GM19025 (cell line): ENCODE measurements around the gene SSH3.
"Not testable (repeated sequence)": the region's sequence is repeated elsewhere in the genome, so short reads cannot be mapped to it uniquely, and the experiment has no call there.

ENCODE experiments used
- ATAC-seq: cut with Tn5 transposase; IDR thresholded peaks from one replicate; pipeline ENCODE4 v1.9.1; 2021; ENCODE audit warnings: mild to moderate bottlenecking, low read depth, moderate library complexity; ENCODE audit not compliant: unreplicated experiment

SSH3 gene

DNA sequence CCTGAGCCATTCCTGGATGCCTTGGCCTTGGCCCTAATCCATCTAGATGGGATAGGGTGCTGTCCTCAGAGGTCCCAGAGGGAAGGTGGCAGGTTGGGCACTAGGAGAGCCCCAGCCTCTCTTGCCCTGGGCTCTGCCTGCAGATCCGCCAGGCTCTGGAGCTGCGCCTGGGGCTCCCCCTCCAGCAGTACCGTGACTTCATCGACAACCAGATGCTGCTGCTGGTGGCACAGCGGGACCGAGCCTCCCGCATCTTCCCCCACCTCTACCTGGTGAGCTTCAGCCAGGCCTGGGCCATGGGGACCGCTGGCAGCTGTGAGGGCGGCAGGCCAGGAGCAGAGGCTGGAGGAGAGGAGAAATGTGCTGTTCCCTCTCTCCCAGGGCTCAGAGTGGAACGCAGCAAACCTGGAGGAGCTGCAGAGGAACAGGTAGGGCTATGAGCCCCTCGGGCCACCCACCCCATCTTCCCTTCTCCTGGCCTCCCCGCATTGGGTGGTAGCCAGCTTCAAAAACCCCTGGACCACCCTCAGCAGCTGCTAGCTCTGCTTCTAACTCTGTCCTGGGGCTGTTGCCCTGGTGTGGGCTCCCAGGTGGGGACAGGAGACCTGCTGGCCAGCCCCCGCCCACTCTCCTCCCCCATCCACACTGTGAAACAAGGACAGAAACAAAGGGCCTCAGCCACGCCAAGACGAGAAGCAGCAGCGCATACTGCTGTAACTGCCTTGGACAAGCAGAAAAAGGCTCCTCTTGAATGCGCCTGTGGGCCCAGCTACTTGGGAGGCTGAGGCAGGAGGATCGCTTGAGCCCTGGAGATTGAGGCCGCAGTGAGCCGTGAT lies 4.9 kb downstream of the SSH3 start:
- ATAC-seq = no peak

DNA sequence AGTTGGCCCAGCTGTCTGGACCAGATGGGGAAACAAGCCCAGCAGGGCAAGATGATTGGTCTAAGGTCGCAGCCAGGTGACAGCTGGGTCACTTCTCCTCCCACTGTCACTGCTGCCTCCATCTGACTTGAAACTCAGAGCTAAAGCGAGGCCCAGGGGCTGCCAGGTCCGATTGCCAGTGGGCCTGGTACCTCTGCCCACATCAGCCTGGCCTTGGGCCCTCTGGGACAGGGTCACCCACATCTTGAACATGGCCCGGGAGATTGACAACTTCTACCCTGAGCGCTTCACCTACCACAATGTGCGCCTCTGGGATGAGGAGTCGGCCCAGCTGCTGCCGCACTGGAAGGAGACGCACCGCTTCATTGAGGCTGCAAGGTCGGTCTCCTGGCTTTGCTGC lies 5.8 kb downstream of the SSH3 start:
- no peak for ATAC-seq

DNA sequence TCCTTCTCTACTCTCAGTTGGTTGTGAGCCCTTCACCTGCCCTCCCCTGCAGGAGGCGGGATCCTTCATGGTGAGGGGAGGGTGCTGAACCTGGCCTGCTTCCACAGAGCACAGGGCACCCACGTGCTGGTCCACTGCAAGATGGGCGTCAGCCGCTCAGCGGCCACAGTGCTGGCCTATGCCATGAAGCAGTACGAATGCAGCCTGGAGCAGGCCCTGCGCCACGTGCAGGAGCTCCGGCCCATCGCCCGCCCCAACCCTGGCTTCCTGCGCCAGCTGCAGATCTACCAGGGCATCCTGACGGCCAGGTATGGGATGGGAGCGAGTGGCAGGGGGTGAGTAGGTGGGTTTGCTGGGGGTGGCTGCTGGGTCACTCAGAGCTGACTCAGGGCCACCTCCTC lies 6.3 kb downstream of the SSH3 start:
- no peak for ATAC-seq

DNA sequence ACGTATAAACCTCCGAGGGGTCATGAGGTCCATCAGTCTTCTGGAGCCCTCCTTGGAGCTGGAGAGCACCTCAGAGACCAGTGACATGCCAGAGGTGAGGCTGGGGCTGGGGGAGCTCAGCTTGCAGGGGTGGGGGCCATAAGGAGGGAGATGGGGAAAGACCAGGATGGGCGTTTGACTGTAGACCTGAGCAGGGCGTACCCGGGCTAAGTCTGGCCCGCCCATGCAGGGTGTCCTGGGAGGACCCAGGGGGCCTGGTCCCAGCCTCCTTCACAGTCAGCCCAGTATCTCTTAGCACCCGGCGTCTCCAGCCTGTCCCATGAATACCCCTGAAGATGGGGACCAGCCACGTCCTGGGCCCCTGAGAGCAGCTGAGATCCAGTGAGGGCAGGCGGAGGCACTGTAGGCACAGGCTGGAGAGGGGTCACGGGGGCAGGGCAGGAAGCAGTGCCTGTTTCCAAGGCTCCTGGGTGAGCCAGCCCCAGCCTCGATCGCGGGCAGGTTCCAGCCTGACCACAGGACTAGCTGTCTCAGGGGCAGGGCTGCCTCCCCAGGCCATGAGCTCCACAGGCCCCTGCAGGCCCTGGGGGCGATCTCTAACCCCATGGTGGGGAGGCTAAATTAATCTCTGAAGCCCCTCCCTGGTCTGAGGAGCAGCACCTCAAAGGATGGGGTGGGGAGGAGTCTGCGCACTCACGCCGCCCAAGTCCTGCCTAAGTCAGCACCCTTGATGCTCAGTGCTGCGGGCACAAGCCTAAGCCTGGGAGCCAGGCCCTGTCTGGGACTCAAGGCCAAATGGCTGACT lies 7.1 kb downstream of the SSH3 start:
- ATAC-seq = no peak

DNA sequence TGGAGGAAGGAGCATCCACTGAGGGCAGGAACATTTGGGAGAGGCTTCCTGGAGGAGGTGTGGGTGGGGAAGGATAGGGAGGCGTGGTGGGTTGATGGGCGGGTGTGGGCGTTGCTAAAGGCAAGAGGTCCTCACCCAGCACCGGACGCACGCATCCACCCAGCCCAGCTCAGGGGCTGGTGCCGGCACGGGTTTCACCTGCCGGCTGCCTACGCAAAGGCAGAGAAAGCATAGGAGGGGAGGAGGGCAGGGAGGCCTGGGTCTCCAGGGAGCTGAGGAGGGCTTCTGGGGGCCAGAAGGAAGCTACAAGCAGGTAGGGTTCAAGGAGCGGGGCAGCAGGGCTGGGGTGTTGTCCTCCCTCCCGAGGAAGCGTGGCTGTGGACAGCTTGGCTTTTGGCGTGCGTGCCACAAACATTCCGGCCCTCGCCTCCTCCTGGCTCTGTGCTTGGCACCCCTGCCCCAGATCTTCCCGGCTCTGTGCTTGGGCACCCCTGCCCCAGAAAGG lies 7.8 kb downstream of the SSH3 start:
- no peak for ATAC-seq

DNA sequence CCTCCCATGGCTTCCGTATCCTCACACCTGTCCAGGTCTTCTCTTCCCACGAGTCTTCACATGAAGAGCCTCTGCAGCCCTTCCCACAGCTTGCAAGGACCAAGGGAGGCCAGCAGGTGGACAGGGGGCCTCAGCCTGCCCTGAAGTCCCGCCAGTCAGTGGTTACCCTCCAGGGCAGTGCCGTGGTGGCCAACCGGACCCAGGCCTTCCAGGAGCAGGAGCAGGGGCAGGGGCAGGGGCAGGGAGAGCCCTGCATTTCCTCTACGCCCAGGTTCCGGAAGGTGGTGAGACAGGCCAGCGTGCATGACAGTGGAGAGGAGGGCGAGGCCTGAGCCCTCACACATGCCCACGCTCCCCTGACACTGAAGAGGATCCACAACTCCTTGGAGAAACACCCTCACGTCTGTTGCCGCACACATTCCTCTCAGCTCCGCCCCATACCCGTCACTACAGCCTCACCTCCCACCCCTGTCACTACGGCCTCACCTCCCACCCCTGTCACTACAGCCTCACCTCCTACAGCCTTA lies 8.3 kb downstream of the SSH3 start:
- no peak for ATAC-seq

DNA sequence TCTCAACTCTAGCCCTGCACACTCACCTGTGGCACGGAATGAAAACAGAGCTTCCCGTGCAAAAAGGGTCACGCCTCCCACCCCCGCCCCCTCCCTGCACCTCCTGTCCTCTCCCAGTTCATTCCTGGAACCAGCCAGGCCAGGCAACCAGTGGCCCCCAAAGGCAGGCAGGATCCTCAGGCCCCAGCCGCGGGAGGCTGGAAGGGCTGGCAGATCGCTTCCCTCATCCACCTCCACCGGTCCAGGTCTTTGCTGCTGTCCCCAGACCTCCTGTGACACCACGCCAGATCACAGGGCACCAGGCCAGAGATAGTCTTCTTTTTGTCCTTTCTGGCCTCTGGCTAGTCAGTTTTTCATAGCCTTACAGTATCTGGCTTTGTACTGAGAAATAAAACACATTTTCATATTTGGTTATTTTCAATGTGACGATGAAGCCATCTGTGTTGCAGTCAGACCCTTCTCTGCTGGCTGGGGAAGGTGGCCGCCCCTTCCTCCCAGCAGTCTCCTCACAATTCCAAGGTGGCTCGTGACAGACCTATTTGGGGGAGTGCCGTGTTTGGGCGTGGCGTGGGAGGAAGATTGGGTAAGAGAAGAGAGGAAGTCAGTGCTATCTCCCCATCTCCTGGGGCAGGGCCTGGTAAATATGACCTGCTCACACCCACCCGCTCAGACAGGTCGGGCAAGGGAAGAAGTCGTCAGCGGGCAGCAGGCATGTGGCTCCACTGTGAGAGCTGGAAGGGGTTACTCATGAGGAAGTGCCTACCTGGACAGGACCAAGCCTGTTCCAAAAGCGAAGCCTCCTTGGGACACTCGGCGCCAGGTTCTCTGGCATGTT lies 9.1 kb downstream of the SSH3 start:
- no peak for ATAC-seq

DNA sequence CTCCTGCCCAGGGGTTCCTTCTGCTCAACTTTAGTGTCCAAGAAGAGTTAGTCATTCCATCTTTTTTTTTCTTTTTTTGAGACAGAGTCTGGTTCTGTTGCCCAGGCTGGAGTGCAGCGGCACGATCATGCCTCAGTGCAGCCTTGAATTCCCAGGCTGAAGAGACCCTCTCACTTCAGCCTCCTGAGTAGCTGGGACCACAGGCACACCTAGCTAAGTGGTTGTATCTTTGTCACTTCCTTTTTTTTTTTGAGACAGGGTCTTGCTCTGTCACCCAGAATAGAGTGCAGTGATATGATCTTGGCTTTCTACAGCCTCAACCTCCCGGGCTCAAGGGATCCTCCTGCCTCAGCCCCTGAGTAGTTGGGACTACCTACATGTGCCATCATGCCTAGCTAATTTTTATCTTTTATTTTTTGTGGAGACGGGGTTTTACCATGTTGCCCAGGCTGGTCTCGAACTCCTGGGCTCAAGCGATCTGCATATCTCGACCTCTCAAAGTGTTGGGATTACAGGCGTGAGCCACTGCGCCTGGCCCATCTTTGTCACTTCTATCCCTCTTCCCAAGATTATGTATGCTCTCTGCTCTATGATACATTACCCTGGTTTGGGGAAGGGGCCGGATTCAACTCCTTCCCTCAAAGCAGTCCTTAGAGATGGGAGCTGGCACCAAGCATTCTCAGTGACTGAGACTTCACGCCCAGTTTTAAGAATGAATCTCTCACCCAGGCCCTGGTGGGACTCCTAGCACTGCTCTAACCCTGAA lies 10.0 kb downstream of the SSH3 start:
- ATAC-seq = no peak

DNA sequence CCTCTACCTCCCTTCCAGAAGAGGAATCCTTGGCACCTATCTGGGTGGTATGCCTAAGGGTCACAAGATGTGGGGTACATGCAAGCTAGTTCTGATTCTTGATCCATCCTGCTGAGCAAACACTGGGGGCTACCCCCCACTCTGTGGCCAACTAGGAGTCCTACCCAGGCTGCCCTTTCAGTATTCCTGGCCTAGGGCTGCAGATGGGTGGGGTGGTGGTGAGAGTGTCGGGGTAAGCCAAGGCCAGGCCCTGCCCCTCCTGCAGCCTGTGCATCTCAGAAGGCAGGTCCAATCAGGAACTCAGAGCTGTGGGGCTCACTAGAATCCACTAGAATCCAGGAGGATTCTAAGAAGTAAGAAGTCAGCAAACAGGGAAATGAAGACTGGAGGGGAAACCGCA lies 10.9 kb downstream of the SSH3 start:
- no peak for ATAC-seq

DNA sequence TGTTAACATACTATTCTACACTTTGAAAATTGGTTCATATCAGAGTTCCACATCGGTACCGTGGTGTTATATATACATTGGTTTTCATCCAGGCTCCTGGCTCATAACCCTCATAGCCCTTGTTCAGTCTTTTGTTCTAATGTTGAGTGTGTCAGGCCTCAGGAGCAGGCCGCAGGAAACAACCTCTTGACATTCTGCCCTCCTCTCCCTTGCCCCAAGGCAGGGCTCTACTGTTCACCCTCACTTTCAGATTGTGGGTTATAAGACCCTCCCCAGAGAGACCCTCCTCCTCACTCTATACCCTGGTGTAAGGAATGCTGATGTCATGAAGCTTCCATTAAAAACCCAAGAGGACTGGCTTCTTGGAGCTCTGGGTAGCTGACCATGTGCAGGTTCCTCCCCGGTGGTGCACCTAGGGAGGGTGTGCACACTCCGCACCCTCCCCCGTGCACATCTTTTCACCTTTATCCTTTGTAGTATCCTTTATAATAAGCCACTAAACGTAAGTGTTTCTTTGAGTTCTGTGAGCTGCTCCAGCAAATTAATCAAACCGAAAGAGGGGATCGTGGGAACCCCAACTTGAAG lies 12.1 kb downstream of the SSH3 start:
- ATAC-seq = no peak

DNA sequence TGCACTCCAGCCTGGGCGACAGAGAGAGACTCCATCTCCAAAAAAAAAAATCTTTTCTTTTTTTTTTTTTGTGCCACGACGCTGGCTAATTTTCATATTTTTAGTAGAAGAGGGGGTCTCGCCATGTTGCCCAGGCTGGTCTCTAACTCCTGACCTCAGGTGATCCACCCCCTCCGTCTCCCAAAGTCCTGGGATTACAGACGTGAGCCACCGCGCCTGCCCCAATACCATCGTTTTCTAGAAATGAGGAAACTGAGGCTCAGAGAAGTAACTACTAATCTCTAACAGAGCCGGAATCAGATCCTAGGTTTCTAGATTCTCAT lies 13.5 kb downstream of the SSH3 start:
- ATAC-seq = no peak

DNA sequence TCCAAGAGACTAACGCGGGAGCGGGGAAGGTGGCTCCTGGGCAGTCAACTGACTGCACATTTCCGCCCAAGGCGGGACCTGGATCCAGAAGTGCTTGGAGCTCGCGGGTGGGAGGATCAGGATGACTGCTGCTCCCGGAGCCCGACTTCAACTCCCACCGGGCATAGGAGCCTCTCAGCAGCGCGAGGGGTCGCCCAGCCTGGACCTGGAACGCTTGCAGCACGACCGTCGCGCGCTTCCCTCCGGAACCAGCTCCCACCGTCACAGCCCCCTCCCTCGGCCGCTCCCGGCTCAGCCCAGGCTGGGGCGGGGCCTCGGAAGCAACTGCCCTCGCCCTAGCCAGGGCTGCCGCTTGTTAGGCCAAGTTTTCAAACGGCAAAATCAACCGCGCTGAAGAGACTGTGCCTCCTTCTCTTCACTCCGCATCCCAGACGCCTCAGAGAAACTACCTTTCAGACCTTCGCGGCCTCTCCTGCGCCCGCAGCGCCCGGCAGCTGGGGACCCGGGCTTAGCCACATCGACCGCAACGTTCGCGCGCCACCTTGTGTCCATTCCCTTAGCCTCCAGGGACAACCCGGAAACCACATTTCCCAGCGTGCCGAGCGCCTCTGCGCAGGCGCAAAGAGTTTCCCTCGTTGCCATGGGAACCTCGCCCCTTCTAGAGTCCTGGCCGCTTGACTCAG lies 14.0 kb downstream of the SSH3 start:
- ATAC-seq = peak; percentile 76

DNA sequence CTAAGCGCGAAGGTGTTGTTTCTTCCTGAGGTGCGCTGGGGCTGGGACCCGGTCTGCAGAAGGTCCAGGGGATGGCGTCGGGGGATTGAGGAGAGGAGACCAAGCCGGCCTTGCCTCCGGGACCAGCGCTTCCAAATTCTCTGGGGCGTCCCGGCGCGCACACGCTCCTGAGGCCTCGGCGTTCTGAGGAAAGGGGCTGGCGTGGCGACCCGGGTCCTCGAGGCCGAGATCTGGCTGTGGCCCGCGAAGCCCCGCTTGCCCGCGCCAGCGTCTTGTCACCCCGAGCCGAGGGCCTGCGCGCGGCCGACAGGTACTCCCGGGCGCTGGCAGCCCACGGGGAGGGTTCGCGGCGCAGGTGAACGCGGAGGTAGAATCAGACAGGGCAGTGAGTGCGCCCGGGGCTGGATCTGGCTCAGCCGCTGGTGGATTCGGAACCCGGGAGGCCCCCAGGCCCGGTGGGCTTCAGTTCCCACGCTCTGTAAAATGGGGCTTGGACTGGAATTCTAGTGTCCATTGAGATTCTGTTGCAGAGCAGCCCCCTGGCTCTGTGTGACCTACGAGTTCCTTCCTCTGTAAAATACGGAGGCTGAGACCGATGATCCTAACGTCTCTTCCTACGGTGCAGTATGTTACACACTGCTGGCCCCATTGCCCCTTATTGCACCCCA lies 14.7 kb downstream of the SSH3 start:
- no peak for ATAC-seq

DNA sequence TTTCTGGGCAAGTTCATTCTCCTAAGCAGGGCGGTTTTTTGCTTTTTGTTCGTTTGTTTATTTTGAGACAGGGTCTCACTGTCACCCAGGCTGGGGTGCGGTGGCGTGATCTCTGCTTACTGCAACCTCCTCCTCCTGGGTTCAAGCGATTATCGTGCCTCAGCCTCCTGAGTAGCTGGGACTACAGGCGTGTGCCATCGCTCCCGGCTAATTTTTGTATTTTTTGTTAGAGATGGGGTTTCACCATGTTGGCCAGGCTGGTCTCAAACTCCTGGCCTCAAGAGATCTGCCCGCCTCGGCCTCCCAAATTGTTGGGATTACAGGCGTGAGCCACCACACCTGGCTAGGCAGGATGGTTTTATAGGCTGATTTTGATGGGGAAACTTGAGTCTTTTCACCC lies 15.5 kb downstream of the SSH3 start:
- not testable (repeated sequence) for ATAC-seq

DNA sequence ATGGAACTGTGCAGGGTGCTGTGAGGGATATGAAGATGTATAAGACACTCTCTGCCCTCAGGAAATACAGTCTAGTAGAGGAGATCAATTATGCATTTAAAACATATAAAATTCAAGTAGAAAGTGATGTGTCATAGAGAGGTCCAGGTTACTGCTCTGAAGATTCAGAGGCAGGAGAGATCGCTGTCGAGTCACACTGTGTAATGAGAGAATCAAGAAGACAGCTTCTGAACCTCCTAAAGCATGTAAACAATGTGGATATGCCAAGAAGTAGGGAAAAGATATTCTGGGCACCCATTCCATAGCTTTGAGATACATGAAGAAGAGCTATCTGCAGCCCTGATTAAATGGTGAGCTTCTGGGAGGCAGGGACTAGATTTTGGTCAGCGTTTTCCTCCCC lies 16.7 kb downstream of the SSH3 start:
- no peak for ATAC-seq

DNA sequence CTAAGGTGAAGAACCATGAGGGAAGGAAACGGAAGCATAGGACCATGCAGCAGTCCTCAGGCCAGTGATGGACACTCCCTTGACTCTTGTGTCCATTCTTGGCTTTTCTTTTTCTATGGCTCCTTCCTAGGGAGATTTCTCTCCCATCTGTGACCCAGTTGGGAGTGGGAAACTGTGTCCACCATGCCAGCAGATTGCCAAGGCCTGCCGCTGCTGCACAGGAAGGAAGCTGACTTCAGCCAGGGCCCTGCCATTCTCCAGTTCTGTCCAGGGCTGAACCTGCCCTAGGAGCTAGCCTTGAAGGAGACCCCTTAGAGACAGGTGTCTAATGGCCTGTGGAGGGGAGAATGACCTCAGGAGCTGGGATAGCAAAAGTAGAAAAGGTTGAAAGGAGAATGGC lies 17.4 kb downstream of the SSH3 start:
- no peak for ATAC-seq

DNA sequence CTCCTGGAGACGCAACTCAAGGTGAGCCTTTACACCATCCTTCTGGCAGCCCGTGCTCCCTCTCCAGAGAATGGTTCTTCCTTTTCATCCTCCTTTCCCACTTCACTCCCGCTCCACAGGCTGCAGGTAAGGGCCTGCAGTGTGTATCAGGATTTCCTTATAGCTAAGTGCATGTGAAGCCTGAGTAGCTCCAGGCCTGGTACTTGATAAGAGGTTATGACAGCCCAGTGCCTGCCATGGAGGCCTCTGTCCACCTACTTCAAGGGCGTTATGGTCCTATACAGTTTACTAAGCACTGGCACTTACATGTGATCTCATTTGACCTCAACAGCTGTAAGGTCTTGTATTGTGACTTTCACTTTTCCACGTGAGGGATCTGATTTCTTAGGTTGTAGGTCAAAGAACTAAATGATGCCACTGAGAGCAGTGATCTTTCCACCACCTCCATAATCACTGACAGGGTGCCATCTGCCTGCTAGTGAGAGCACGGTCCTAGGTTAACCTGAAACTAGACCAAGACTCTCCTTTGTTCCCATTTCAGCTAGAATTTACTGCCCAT lies 18.1 kb downstream of the SSH3 start:
- ATAC-seq = no peak

DNA sequence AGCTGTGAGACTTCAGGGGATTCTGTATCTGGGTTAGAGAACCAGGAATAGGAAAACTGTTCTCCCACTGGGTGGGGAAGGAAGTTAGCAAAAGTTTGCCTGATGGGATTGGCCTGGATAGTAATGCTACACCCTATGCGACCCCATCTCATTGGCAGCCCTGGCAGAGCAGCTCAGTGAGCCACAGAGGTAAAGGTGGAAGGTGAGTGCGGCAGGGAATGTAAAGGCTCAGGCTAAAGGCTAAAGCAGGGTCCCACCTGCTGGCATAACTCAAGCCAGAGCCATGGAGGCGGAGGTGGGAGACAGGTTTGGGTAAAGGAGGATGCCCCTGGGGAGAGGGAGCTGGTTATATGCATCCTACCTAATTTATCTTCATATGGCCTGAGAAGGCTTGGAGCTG lies 18.7 kb downstream of the SSH3 start:
- no peak for ATAC-seq
